C4-2B (cell line): ENCODE data around the gene CNN3.

ENCODE experiments used
- CTCF ChIP-seq: fragments of 450-650 bp; conservative IDR thresholded peaks from 2 replicates; pipeline ENCODE4 v1.5.1; 2017; ENCODE audit warnings: mild to moderate bottlenecking
- ZFX ChIP-seq: fragments of 450-650 bp; IDR thresholded peaks from 2 replicates; pipeline ENCODE4 v1.6.1; 2017

DNA sequence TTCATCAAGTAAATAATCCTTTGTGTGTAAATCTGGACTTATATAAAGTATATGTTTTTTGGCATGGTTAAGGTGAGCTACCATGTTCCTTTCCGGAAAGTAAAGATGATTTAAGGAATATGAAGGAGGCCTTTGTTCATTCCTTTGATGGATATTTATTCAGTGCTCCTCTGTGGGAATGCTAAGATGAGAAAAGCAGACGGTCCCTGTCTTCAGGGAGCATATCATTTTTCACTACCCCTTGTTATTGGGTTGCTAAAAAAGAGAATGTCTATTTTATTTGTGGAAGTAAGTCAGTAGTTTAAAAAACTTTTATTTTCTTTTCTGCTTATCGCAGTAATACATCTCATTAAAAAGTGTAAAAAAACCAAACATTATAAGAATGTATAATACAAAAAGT, 35.1 kb upstream of the CNN3 start:
- TF ChIP-seq CTCF (no peak), ZFX (no peak)
